Measurements from ENCODE around the gene LILRB3.
"Not testable (repeated sequence)": the region's sequence is repeated elsewhere in the genome, so short reads cannot be mapped to it uniquely, and the experiment has no call there.

Gene LILRB3

GRCh38 chr19:54218960-54219661 lies 3.7 kb downstream of the LILRB3 start:
- H3K27ac ChIP-seq (ENCODE audit: low read length): no peak overlapping the region
- H3K9ac ChIP-seq (ENCODE audit: low read length): no peak overlapping the region
- no peaks in the 10 kb centered on the region for H3K4me1 ChIP-seq (ENCODE audit: control insufficient read depth, low read depth, low read length)
- no peak overlapping the region for H3K4me3 ChIP-seq (ENCODE audit: low read length)
- no peaks in the 10 kb centered on the region for H3K9me3 ChIP-seq (ENCODE audit: control insufficient read depth, low read depth, low read length)
- H3K27me3 ChIP-seq (ENCODE audit: control insufficient read depth, insufficient read depth, low read length): no peaks in the 10 kb centered on the region
- H3K36me3 ChIP-seq (ENCODE audit: control insufficient read depth, low read depth, low read length): no peaks in the 10 kb centered on the region

GRCh38 chr19:54218259-54218658 lies 4.5 kb downstream of the LILRB3 start:
- H3K27ac ChIP-seq (ENCODE audit: low read length): no peak overlapping the region
- H3K27me3 ChIP-seq (ENCODE audit: control insufficient read depth, insufficient read depth, low read length): no peaks in the 10 kb centered on the region
- no peaks in the 10 kb centered on the region for H3K36me3 ChIP-seq (ENCODE audit: control insufficient read depth, low read depth, low read length)
- no peak overlapping the region for H3K9ac ChIP-seq (ENCODE audit: low read length)
- H3K4me1 ChIP-seq (ENCODE audit: control insufficient read depth, low read depth, low read length): no peaks in the 10 kb centered on the region
- no peaks in the 10 kb centered on the region for H3K9me3 ChIP-seq (ENCODE audit: control insufficient read depth, low read depth, low read length)
- H3K4me3 ChIP-seq (ENCODE audit: low read length): no peak overlapping the region

DNA sequence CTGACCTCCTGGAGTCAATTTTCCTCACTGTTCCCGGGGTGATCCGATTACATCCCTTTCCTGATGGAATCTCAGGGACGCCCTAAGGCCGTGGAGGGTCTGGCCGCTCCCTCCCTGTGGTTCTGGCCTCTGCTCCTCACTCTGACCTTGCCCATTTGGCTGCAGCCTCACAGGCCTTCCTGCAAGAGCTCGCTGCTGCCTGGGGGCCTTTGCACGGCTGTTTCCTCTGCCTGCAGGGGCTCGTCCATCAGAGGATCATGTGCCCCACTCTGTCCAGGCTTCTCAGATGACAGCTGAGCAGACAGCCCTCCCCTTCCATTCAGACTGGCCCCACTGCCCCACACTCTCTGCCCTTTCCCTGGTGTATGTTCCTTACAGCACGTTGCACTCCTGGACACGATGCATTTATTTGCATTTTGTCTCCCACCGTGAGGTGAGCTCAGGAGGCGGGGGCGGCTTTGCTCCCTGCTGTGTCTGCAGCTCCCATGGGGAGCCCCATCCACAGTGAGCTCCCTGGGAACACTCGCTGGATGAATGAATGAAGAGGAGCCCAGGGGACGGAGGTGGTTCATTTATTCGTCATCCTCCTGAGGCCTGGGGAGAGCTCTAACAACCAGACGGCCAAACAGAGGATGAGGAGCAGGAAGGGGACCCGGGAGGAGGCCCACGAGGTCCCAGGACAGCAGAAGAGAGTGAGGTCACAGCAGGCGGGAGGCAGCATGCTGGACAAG lies 5.1 kb downstream of the LILRB3 start:
- H3K9ac ChIP-seq (ENCODE audit: low read length); H3K27ac ChIP-seq (ENCODE audit: low read length); H3K36me3 ChIP-seq (ENCODE audit: control insufficient read depth, low read depth, low read length); H3K9me3 ChIP-seq (ENCODE audit: control insufficient read depth, low read depth, low read length); H3K27me3 ChIP-seq (ENCODE audit: control insufficient read depth, insufficient read depth, low read length); H3K4me1 ChIP-seq (ENCODE audit: control insufficient read depth, low read depth, low read length); H3K4me3 ChIP-seq (ENCODE audit: low read length): not testable (repeated sequence)

DNA sequence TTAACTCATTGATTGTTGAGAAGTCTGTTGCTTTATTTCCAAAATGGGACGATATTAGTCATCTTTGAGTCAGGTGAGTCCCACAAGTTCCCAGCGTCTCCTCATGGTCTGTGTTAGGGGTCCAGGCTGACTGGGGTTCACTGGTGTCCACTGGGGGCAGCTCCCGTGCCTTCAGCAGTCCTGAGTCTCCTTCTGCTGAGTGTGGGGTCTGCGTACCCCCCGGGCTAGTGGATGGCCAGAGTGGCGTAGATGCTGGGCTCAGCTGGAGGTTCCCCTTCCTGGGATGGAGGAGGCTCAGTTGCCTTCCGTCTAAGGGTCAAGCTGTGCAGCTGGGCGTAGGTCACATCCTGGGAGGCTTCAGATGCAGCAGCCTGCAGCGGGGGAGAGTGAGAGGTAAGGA lies 5.9 kb downstream of the LILRB3 start:
- Histone ChIP-seq H3K9ac (ENCODE audit: low read length) (no peak overlapping the region), H3K9me3 (ENCODE audit: control insufficient read depth, low read depth, low read length) (no peaks in the 10 kb centered on the region), H3K4me1 (ENCODE audit: control insufficient read depth, low read depth, low read length) (no peaks in the 10 kb centered on the region), H3K27me3 (ENCODE audit: control insufficient read depth, insufficient read depth, low read length) (no peaks in the 10 kb centered on the region), H3K4me3 (ENCODE audit: low read length) (no peak overlapping the region), H3K36me3 (ENCODE audit: control insufficient read depth, low read depth, low read length) (no peaks in the 10 kb centered on the region), H3K27ac (ENCODE audit: low read length) (no peak overlapping the region)

DNA sequence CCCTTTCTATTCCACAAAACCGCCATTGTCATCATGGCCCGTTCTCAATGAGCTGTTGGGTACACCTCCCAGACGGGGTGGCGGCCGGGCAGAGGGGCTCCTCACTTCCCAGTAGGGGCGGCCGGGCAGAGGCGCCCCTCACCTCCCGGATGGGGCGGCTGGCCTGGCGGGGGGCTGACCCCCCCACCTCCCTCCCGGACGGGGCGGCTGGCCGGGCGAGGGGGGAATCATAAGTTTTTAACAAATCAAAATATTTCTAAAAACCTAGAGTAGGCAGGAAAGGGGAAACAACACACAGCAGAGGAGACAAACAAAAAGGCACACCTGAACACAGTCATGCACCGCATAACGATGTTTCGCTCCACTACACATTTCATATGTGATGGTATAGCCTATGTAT lies 8.1 kb downstream of the LILRB3 start:
- not testable (repeated sequence) for H3K36me3 ChIP-seq (ENCODE audit: control insufficient read depth, low read depth, low read length); H3K27ac ChIP-seq (ENCODE audit: low read length); H3K4me1 ChIP-seq (ENCODE audit: control insufficient read depth, low read depth, low read length); H3K4me3 ChIP-seq (ENCODE audit: low read length); H3K27me3 ChIP-seq (ENCODE audit: control insufficient read depth, insufficient read depth, low read length); H3K9me3 ChIP-seq (ENCODE audit: control insufficient read depth, low read depth, low read length); H3K9ac ChIP-seq (ENCODE audit: low read length)

DNA sequence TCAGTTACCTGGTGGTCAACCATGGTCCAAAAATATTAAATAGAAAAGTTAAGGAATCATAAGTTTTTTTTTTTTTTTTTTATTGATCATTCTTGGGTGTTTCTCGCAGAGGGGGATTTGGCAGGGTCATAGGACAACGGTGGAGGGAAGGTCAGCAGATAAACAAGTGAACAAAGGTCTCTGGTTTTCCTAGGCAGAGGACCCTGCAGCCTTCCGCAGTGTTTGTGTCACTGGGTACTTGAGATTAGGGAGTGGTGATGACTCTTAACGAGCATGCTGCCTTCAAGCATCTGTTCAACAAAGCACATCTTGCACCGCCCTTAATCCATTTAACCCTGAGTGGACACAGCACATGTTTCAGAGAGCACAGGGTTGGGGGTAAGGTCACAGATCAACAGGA lies 8.6 kb downstream of the LILRB3 start:
- not testable (repeated sequence) for H3K4me1 ChIP-seq (ENCODE audit: control insufficient read depth, low read depth, low read length); H3K27me3 ChIP-seq (ENCODE audit: control insufficient read depth, insufficient read depth, low read length); H3K4me3 ChIP-seq (ENCODE audit: low read length); H3K36me3 ChIP-seq (ENCODE audit: control insufficient read depth, low read depth, low read length); H3K9ac ChIP-seq (ENCODE audit: low read length); H3K27ac ChIP-seq (ENCODE audit: low read length); H3K9me3 ChIP-seq (ENCODE audit: control insufficient read depth, low read depth, low read length)

GRCh38 chr19:54211235-54211634 lies 11.6 kb downstream of the LILRB3 start:
- H3K4me1 ChIP-seq (ENCODE audit: control insufficient read depth, low read depth, low read length): no peaks in the 10 kb centered on the region
- H3K9me3 ChIP-seq (ENCODE audit: control insufficient read depth, low read depth, low read length): no peaks in the 10 kb centered on the region
- H3K27me3 ChIP-seq (ENCODE audit: control insufficient read depth, insufficient read depth, low read length): no peaks in the 10 kb centered on the region
- no peak overlapping the region for H3K9ac ChIP-seq (ENCODE audit: low read length)
- H3K4me3 ChIP-seq (ENCODE audit: low read length): no peak overlapping the region
- H3K36me3 ChIP-seq (ENCODE audit: control insufficient read depth, low read depth, low read length): peaks cover 22% of the 10 kb centered on the region
- no peak overlapping the region for H3K27ac ChIP-seq (ENCODE audit: low read length)

DNA sequence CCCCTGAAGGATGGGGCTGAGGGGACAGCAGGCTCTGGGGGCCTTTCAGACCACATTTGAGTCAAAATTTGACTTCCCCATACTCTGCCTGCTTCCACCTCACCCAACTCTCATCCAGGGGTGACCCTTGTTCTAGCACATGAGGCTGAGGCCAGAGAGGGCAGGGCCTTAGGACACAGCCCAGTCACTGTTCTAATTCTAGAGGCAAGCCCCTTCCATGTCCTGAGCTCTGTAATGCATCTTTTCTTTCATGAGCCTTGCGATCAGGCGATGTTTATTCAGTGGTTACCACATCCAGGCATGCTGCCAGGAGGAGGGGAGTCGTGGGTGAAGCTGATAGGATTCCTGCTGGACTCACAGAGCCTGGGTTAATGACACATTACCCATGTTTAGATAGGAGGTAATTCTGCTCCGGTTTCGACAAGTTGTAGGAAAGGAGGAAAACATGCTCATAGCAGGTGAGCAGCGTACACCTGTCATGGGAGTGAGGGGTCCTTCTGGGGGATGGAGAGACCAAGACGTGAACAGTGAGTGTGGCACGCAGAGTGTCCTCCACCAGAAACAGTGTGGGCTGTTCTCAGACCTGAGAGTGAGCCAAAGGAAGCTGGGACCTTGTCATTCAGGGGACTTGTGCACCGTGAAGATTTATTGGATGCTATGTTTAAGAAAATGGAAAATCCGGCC lies 12.9 kb downstream of the LILRB3 start:
- no peak overlapping the region for H3K9ac ChIP-seq (ENCODE audit: low read length)

DNA sequence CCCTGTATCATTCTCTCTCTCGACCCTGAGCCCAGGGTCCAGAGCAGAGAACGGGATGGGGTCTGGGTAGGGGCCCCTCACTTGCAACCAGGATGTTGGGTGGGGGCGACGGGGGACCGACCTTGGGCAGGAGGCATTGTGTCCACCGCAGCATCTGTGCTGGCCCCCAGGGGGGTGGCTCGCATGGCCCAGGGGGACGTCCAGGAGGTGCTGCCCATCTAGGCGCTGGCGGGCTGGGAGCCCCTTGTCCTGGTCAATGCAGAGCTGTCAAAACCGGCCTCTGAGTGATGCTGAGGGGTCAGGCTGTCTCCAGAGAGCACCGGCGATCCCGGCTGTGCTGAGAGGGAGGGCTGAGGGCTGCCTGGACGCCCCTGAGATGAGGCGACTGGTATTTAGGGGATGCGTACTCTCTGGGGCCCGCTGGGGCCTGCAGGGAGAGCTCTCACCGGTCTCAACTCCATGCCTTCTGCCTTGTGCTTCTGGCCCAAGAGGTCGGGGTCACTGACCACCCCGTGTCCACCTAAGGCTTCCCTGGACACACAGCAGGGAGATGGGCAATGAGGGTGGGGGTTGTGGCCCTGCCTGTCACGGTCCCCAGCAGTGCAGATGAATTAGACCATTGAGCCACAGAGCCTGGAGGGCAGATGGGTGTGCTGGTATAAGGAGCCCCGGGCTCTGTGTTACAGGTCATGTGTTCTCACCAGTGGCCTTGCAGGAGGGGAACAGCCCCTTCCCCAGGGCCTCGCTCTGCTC lies 13.6 kb downstream of the LILRB3 start:
- Histone ChIP-seq H3K27me3 (ENCODE audit: control insufficient read depth, insufficient read depth, low read length) (no peaks in the 10 kb centered on the region), H3K4me3 (ENCODE audit: low read length) (no peak overlapping the region), H3K36me3 (ENCODE audit: control insufficient read depth, low read depth, low read length) (peaks cover 42% of the 10 kb centered on the region), H3K9ac (ENCODE audit: low read length) (no peak overlapping the region), H3K9me3 (ENCODE audit: control insufficient read depth, low read depth, low read length) (no peaks in the 10 kb centered on the region), H3K27ac (ENCODE audit: low read length) (no peak overlapping the region), H3K4me1 (ENCODE audit: control insufficient read depth, low read depth, low read length) (peaks cover 3% of the 10 kb centered on the region)

More for the DNA sequence above, 12.9 kb downstream of the LILRB3 start:
- H3K36me3 ChIP-seq (ENCODE audit: control insufficient read depth, low read depth, low read length): peaks cover 34% of the 10 kb centered on the region
- H3K4me1 ChIP-seq (ENCODE audit: control insufficient read depth, low read depth, low read length): no peaks in the 10 kb centered on the region
- H3K27me3 ChIP-seq (ENCODE audit: control insufficient read depth, insufficient read depth, low read length): no peaks in the 10 kb centered on the region
- no peak overlapping the region for H3K27ac ChIP-seq (ENCODE audit: low read length)
- no peaks in the 10 kb centered on the region for H3K9me3 ChIP-seq (ENCODE audit: control insufficient read depth, low read depth, low read length)
- no peak overlapping the region for H3K4me3 ChIP-seq (ENCODE audit: low read length)

DNA sequence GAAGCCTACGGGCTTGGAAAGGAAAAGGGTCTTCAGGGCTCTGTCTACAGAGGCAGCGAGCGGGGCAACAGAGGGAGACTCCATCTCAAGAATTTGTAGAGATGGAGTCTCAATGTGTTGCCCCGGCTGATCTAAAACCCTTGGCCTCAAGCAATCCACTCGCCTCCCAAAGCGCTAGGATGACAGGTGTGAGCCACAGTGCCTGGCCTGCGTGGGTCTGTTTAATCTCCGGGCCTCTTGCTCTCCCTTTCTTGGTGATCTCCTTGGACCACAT lies 14.1 kb downstream of the LILRB3 start:
- Histone ChIP-seq H3K9ac (ENCODE audit: low read length) (no peak overlapping the region), H3K4me1 (ENCODE audit: control insufficient read depth, low read depth, low read length) (peaks cover 3% of the 10 kb centered on the region), H3K36me3 (ENCODE audit: control insufficient read depth, low read depth, low read length) (peaks cover 47% of the 10 kb centered on the region), H3K27me3 (ENCODE audit: control insufficient read depth, insufficient read depth, low read length) (no peaks in the 10 kb centered on the region), H3K4me3 (ENCODE audit: low read length) (no peak overlapping the region), H3K9me3 (ENCODE audit: control insufficient read depth, low read depth, low read length) (no peaks in the 10 kb centered on the region), H3K27ac (ENCODE audit: low read length) (no peak overlapping the region)

DNA sequence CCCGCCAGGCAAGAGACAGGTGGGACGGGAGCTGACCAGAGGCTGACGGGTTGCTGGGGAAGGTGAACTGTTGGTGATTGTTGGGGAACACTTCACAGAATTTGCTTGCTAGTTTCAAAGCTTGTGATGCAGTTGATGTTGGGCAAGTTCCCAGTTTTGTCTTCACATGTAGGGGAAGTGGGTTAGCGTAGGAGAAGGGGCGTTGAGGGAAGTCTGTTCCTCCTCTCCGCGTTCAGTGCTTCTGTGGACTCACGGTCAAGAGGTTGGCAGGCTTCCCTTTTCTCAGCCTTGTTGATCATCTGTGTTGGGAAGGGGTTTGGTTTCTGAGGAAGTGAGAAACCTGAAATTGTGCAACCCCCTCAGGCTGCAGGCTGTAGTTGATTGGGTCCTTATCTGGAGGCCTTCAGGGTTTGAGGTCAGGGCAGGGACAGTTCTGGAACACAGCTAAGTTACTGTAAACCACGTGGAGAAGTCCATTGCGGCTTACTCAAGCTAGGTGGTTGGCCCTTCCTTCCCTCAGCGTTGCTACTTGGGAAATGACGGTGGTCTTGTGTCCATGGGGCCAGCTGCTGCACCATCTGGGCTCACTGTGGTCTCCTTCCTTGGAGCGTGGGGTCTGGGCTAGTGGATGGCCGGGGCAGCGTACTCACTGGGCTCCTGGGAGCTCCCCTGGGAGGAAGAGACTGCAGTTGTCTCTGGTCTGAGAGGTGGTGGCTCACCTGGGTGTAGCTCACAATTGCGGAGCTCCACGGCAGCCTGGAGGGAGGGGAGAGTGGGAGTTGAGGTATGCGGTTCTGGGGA lies 14.6 kb downstream of the LILRB3 start:
- H3K9ac ChIP-seq (ENCODE audit: low read length): no peak overlapping the region

More for the DNA sequence above, 14.6 kb downstream of the LILRB3 start:
- Histone ChIP-seq H3K4me3 (ENCODE audit: low read length) (no peak overlapping the region), H3K9me3 (ENCODE audit: control insufficient read depth, low read depth, low read length) (no peaks in the 10 kb centered on the region), H3K27me3 (ENCODE audit: control insufficient read depth, insufficient read depth, low read length) (no peaks in the 10 kb centered on the region), H3K4me1 (ENCODE audit: control insufficient read depth, low read depth, low read length) (peaks cover 5% of the 10 kb centered on the region), H3K36me3 (ENCODE audit: control insufficient read depth, low read depth, low read length) (peaks cover 52% of the 10 kb centered on the region), H3K27ac (ENCODE audit: low read length) (no peak overlapping the region)
